ENCODE measurements around the gene ANO7.

The ANO7 gene

DNA sequence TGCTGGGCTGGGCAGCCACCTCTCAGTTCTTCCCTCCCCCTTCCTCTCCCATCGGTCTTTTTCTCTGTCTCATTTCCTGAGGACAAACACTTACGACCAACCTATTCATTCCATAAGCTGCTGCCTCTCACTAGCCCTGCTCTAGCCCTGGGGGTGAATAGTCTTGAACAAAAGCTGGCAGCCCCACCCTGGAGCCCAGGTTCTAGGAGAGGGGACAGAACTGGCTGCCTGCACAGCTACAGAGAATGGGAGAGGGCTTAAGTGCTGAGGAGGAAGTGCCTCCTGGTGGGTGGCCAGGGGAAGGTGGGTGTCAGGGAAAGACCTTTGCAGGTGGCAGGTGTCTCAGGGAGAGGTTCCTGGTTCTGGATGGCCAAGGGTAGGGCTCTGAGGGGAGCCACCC, 22.8 kb downstream of the ANO7 start:
- DNase-seq (ENCODE audit: low spot score), result no peak
- in situ Hi-C loops (cut with MboI; ENCODE audit: low pct_unique_long_range_greater_than_20kb, low sequenced_read_pairs, unreplicated experiment), result no loop called here
- TF ChIP-seq, protein P1, sequence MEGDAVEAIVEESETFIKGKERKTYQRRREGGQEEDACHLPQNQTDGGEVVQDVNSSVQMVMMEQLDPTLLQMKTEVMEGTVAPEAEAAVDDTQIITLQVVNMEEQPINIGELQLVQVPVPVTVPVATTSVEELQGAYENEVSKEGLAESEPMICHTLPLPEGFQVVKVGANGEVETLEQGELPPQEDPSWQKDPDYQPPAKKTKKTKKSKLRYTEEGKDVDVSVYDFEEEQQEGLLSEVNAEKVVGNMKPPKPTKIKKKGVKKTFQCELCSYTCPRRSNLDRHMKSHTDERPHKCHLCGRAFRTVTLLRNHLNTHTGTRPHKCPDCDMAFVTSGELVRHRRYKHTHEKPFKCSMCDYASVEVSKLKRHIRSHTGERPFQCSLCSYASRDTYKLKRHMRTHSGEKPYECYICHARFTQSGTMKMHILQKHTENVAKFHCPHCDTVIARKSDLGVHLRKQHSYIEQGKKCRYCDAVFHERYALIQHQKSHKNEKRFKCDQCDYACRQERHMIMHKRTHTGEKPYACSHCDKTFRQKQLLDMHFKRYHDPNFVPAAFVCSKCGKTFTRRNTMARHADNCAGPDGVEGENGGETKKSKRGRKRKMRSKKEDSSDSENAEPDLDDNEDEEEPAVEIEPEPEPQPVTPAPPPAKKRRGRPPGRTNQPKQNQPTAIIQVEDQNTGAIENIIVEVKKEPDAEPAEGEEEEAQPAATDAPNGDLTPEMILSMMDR (IDR thresholded peaks at IDR 0.05; ENCODE audit: extremely low read depth, insufficient read depth, missing control alignments), result no peak

DNA sequence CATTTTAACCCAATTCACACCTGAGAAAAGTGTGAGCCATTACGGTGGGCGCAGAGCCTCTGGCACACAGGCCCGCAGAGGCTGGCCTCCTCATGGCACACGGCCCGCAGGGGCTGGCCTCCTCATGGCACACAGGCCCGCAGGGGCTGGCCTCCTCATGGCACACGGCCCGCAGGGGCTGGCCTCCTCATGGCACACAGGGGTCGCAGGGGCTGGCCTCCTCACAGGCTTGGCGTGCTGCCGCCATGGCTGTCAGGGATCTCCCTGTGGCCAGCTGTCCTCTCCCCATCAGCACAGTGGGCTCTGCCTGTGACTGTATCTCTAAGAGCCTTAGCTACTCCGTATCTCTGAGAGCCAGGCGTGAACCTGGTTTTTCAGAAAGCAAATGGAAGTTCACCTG, 24.6 kb downstream of the ANO7 start:
- TF ChIP-seq, protein P1 (IDR thresholded peaks at IDR 0.05; ENCODE audit: extremely low read depth, insufficient read depth, missing control alignments), result no peak
- in situ Hi-C loops (cut with MboI; ENCODE audit: low pct_unique_long_range_greater_than_20kb, low sequenced_read_pairs, unreplicated experiment), result no loop called here
- no peak for DNase-seq (ENCODE audit: low spot score)

DNA sequence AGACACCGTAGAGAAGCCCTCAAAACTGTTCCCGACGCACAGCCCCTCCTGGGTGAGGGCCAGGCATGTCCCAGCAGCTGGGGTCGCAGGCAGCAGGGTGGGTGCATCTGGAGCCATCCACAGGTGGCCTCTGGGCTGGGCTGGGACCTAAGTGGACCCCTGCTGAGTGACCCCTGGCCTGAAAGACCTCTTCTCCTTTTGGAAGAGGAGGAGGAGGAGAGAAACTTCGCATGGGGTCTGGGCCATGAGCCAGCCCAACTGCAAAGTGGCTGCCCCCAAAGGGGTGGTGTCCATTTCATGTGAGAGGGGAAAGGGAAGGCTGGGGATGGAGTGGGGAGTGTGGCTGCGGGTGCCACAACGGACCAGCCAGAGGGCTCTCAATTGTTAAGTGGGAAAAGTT, 25.1 kb downstream of the ANO7 start:
- in situ Hi-C loops (cut with MboI; ENCODE audit: low pct_unique_long_range_greater_than_20kb, low sequenced_read_pairs, unreplicated experiment), result no loop called here

DNA sequence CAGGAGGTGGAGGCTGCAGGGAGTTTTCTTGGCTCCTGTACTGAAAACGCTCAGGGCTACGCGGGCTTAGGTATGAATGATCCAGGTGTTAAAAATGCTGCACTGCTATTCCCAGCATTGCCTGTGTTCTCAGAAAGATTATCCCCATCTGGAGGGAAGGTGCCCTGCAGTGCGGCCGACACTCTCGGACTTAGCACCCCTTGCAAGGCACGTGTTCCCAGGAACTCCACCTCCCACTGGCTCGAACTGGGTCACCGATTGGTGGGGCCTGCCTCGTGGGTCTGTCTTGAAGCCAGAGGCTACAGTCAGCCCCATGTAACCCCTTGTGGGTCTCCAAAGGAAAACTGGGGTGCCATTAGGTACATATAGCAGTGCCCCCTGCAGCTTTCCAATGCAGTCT, 25.7 kb downstream of the ANO7 start:
- in situ Hi-C loops (cut with MboI; ENCODE audit: low pct_unique_long_range_greater_than_20kb, low sequenced_read_pairs, unreplicated experiment), result no loop called here
- TF ChIP-seq, protein P1 (IDR thresholded peaks at IDR 0.05; ENCODE audit: extremely low read depth, insufficient read depth, missing control alignments), result no peak
- DNase-seq (ENCODE audit: low spot score), result no peak

More for the DNA sequence above, 25.1 kb downstream of the ANO7 start:
- DNase-seq (ENCODE audit: low spot score), result no peak
- TF ChIP-seq, protein P1 (IDR thresholded peaks at IDR 0.05; ENCODE audit: extremely low read depth, insufficient read depth, missing control alignments), result no peak

DNA sequence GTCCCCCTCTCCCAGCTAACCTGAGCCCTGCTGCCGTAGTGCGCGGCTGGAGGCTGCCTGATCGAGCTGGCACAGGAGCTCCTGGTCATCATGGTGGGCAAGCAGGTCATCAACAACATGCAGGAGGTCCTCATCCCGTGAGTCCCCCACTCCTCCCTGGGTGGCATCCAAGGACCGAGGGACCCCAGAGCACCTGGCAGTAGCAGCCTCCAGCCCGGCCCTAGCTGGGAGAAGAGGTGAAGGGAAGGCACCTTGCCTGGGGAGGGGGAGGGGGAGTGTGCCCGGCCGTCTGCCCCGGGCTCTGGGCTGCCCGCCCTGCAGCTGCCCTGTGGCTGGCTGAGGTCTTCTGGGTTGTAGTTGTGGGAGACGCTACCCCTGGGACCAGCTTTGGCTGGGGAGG, 26.3 kb downstream of the ANO7 start:
- TF ChIP-seq, protein P1 (IDR thresholded peaks at IDR 0.05; ENCODE audit: extremely low read depth, insufficient read depth, missing control alignments), result no peak
- in situ Hi-C loops (cut with MboI; ENCODE audit: low pct_unique_long_range_greater_than_20kb, low sequenced_read_pairs, unreplicated experiment), result no loop called here

DNA sequence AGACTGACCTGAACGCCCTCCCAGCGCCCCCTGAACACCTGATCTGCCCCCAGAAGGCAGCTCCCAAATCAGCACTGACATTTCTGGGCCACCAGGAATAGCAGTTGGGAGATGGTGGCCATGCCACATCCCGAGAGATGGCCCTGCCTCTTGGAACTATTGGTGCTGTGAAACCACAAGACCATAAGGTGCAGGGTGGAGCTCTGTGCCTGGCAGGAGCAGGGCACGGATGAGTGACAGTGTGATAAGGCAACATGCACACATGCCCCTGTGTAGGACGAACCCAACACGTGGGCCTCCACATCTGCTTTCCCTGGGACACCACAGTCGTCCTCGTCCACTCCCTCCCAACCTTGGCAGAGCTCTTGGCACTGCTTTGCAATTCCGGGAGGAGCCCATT, 26.9 kb downstream of the ANO7 start:
- in situ Hi-C loops (cut with MboI; ENCODE audit: low pct_unique_long_range_greater_than_20kb, low sequenced_read_pairs, unreplicated experiment), result no loop called here
- no peak for DNase-seq (ENCODE audit: low spot score)
- TF ChIP-seq, protein P1 (IDR thresholded peaks at IDR 0.05; ENCODE audit: extremely low read depth, insufficient read depth, missing control alignments), result no peak

More for the DNA sequence above, 26.3 kb downstream of the ANO7 start:
- DNase-seq (ENCODE audit: low spot score), result no peak

DNA sequence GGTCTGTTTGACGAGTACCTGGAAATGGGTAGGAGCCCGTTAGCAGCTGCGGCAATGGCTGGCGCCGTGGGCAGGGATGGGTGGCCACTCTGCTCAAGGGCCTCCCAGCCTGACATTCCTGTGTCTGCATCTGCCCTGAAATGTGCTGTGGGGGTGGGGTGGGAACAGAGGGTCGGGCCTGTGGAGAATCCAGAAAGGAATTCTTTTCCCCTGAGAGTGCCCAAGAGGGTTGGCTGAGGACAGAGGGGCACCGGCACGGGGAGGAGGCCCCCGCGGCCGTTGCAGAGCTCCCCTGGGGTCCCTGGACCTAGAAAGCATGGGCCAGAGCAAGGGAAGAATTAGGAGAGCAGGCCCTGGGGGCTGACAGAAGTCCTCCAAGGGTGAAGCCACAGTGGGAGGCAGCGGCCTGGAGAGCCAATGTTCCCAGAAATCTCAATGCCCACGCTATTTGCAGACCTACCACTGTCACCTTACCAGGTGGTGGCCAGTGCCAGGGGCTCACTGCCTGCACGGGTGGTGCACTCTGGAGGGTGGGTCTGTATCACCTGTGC, 27.8 kb downstream of the ANO7 start:
- TF ChIP-seq, protein P1 (IDR thresholded peaks at IDR 0.05; ENCODE audit: extremely low read depth, insufficient read depth, missing control alignments), result no peak
- in situ Hi-C loops (cut with MboI; ENCODE audit: low pct_unique_long_range_greater_than_20kb, low sequenced_read_pairs, unreplicated experiment), result no loop called here

More for the DNA sequence above, 27.8 kb downstream of the ANO7 start:
- no peak for DNase-seq (ENCODE audit: low spot score)

Data from GM13977 (cell line).